ENCODE results near the gene LRIT2. TPM values are rescaled to one million over a fixed set of nuclear protein-coding genes. Genes with fewer than 3 reads are reported as not detected.

The LRIT2 gene
- total RNA-seq, 1 experiment from 2014 or later, result not detected

GRCh38 chr10:84217746-84218145, 7.6 kb downstream of the LRIT2 start:
- TF ChIP-seq CTCF (conservative IDR thresholded peaks at IDR 0.05), result no peak
- Histone ChIP-seq H3T11ph (ENCODE audit: low read length) (no peak overlapping the region), H4K91ac (ENCODE audit: insufficient read length, low read depth, low read length) (no peak overlapping the region), H2BK120ac (ENCODE audit: low read depth, low read length, poor library complexity, severe bottlenecking) (no peak overlapping the region), H3K4ac (ENCODE audit: low read depth, low read length) (no peak overlapping the region), H4K20me1 (ENCODE audit: control insufficient read depth, insufficient read depth, insufficient read length) (no peaks in the 10 kb centered on the region), H2BK5ac (ENCODE audit: insufficient read length, low read length) (no peak overlapping the region), H3K4me2 (ENCODE audit: insufficient read depth, insufficient read length, low read length) (no peak overlapping the region), H3K27ac (ENCODE audit: insufficient read length, low read depth, low read length) (no peak overlapping the region), H2BK20ac (ENCODE audit: low read depth, low read length, poor library complexity, severe bottlenecking) (no peak overlapping the region), H4K5ac (ENCODE audit: insufficient read length, low read depth, low read length) (no peak overlapping the region), H3K79me1 (ENCODE audit: insufficient read depth, low read depth, low read length, poor library complexity, severe bottlenecking) (no peaks in the 10 kb centered on the region), H3K23ac (ENCODE audit: insufficient read length, low read depth, low read length) (no peak overlapping the region), H3K18ac (ENCODE audit: insufficient read length, low read depth, low read length) (no peak overlapping the region), H2AFZ (ENCODE audit: low read length) (no peak overlapping the region), H2AK5ac (ENCODE audit: insufficient read length, low read length) (no peak overlapping the region), H4K8ac (replicated peaks; ENCODE audit: insufficient read length, low read depth, low read length) (no peak overlapping the region), H3K23me2 (ENCODE audit: insufficient read length, low read depth, low read length, poor library complexity, severe bottlenecking) (no peaks in the 10 kb centered on the region), H3K4me1 (ENCODE audit: insufficient read depth, low read length) (no peaks in the 10 kb centered on the region), H2BK12ac (ENCODE audit: insufficient read length, low read depth, low read length) (no peak overlapping the region), H3K14ac (ENCODE audit: insufficient read depth, low read length) (no peak overlapping the region), H3K56ac (ENCODE audit: insufficient read length, low read depth, low read length) (no peak overlapping the region), H2BK15ac (ENCODE audit: low read depth, low read length) (no peak overlapping the region), H3K9ac (ENCODE audit: extremely low read depth, insufficient read length, low read length) (no peak overlapping the region), H3K9me3 (ENCODE audit: control insufficient read depth, low read depth, low read length) (no peaks in the 10 kb centered on the region), H3K27me3 (ENCODE audit: insufficient read depth, low read length) (no peaks in the 10 kb centered on the region), H3K79me2 (ENCODE audit: insufficient read depth, low read length) (no peaks in the 10 kb centered on the region)
- no peaks in the 10 kb centered on the region for H3K36me3 Mint-ChIP-seq (ENCODE audit: insufficient read depth in 1 of 3, low read depth in 3 of 3)
- WGBS (ENCODE audit: extremely low coverage, insufficient read length, low lambda C conversion rate), result no CpG with 5 or more reads among the region's 4 CpGs
- no peak overlapping the region for H3K27ac Mint-ChIP-seq
- no peak overlapping the region for H3K4me3 Mint-ChIP-seq
- no peaks in the 10 kb centered on the region for H3K9me3 Mint-ChIP-seq
- no peak for DNase-seq
- H3K4me1 Mint-ChIP-seq, result peaks cover 0 to 6% of the 10 kb centered on the region in 2 experiments; a peak in 3 of 4 replicates
- peaks cover 14% of the 10 kb centered on the region for H3K27me3 Mint-ChIP-seq (ENCODE audit: low read depth)

All from H9 (cell line).